Stimulated activated naive CD4-positive, alpha-beta T cell (primary cell): ENCODE results near the gene MBD3L2B.
A peak's percentile ranks its signal among the peaks of the same experiment; 100 is the strongest.

Source experiments
- DNase-seq, 6 experiments: peaks; one replicate each; lab custom pipeline; 2025; lab: John Stamatoyannopoulos, UW

MBD3L2B gene

GRCh38 chr19:7010722-7011593 lies 10.3 kb downstream of the MBD3L2B start:
- no peak for DNase-seq

DNA sequence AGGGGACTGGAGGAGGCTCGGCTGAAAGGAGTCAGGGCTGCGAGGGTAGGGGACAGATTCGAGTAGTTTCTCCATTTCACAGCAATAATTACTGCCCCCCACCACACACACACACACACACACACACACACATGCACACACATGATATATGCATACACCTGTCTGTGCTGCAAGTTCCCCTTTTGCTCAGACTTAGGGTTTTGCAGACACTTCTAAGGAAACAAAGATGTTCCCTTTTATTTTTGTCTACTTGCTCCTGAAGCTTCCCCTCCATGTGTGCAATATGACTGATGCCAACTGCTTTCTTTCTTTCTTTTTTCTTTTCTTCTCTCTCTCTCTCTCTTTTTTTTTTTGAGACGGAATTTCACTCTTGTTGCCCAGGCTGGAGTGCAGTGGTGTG lies 13.4 kb downstream of the MBD3L2B start:
- no peak for DNase-seq

DNA sequence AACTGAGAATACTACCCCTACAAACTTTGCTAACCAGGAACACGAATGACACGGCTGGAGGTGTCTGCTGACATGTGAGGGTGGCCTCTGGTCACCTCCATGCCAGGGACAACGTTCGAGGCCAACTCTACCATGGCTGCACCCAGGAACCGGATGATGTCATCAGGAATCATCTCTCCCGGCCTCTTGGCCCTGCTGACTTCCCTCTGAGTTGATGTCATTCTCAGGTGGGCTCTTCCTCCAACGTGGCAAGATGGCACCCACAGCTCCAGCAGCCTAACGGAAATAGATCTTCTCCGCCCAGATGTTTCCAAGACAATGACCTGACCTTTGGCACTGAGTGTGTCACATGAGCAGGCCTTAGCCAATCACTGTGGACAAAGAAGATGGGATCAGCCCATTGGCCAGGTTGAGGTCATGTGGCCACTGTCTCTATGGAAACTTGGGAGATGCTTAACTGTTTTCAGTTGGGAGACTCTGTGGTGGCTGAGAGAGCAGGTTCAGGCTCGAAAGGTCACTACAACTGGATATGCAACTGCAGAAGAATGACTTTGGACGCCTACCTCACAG lies 15.0 kb downstream of the MBD3L2B start:
- DNase-seq: no peak

DNA sequence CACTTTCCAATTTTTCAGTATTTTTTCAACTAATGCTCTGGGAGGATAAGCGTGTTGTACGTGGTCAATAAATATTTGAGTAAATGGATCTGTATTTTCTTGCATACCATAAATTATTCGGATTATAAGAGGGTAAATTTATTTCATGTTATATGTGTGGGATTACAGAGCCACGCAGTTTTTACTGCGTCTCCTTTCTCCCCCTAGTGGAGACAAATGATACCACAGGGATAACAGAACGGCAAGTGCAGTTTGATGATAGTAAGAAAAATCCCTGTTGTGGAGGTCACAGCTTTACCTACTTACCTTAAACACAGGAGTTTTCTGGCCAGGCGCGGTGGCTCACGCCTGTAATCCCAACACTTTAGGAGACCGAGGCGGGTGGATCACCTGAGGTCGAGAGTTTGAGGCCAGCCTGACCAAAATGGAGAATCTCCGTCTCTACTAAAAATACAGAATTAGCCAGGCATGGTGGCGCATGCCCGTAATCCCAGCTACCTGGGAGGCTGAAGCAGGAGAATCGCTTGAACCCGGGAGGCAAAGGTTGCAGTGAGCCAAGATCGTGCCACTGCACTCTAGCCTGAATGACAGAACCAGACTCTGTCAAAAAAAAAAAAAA lies 16.8 kb downstream of the MBD3L2B start:
- DNase-seq: peak in 2 of 6 experiments; percentile 26 to 61

- DNase-seq: no peak
Measured at GRCh38 chr19:7000816-7001215, 20.4 kb downstream of the MBD3L2B start.

DNA sequence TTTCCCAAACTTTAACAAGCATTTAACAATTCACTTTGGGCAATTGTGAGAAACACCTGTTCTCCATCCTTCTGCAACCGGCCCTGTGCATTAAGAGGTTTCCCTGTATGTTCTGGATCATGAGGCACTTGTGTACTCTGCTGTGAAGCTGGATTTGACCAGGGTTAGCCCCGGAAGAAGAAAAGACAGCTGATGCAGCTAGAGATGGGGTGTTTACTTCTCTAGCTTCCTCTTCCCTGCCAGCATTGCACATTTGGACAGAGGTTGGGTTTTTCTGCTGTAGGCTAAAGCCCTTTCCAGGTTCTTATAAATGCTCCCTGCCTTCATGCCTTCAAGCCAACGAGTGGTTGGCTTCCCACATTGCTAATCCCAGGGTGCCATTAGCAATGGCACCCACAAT lies 20.9 kb downstream of the MBD3L2B start:
- no peak for DNase-seq

GRCh38 chr19:6999933-7000332 lies 21.3 kb downstream of the MBD3L2B start:
- DNase-seq: no peak

DNA sequence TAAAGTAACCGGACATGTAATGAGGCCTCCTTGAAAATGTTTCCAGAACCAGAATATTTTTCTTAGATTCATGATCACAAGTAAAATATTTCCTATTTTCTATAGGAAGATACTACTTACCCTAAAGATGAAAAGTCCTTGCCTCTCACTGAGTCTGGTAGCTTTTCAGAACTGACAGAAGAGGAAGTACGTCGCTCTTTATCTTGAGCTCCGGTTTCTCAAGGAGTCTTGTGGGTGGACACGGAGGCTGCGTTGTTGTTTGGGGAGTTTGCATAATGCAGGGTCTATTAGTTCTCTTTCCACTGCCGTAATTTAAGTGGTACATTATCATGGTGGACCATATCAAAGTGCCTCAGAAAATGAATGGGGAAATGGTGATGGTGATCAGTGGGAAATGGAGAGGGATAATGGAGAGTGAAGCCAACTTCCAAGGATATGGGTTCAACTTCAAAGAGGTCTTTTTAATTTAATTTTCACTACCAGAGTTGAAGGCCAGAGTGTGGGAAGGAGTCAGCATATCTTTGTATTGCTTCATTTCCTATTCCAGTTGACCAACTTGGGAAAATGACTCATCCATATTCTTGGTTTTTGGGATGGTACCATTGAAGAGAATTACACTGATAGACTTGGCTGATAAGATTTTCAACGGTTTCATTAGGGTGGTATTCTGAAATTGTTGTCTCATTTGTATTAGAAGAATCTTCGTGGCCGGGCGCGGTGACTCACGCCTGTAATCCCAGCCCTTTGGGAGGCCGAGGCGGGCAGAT lies 23.4 kb downstream of the MBD3L2B start:
- DNase-seq: peak in 2 of 6 experiments; percentile 12 to 16

DNA sequence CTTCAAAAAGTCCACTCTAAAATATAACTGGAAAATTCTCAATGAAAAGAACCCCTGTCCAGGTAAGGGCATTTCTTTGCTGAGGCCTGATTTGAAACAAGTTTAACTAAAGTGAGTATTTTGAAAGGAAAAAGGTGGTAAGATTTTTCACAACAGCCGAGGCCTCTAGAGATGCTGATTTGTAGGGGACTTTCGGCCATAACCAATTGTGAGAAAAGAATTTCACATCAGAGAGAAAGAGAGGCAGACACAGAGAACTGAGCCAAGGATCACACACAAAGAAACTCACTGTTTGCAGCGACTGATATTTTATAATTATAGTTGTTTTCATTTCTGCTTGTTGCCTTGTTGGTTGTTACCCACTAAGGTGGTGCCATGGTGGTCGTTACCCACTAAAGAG lies 24.4 kb downstream of the MBD3L2B start:
- DNase-seq: no peak

DNA sequence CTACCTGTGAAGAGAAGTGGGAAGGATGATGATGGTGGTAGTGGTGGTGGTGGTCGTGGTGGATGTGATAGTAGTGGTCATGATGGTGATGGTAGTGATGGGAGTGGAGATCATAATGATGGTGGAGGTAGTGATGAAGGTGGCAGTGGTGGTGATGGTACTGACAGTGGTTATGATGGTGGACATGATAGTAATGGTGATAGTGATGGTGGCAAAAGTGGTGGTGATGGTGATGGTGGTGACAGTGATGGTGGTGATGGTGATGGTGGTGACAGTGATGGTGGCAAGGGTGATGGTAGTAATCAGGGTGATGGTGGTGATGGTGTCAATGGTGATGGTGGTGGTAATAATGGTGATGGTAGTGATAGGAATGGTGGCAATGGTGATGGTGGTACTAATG lies 26.2 kb downstream of the MBD3L2B start:
- DNase-seq: no peak

DNA sequence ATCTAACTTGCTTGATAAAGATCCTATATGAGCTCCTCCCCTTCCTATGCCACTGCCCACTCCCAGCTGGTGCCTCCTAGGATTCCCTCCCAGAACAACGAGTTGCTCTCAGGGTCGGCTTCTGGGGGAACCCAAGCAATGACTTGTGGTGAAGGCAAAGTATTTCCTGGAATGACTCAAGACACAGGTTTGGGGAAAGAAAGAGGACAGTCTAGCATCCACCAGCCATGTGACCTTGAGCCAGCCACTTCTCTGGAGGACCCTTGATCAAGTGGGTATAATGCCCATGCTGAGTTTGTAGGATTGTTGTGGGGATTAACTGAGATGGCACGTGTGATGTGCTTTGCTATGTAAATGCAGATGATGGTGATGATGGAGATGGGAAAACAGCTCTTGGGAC lies 33.0 kb downstream of the MBD3L2B start:
- DNase-seq: no peak

DNA sequence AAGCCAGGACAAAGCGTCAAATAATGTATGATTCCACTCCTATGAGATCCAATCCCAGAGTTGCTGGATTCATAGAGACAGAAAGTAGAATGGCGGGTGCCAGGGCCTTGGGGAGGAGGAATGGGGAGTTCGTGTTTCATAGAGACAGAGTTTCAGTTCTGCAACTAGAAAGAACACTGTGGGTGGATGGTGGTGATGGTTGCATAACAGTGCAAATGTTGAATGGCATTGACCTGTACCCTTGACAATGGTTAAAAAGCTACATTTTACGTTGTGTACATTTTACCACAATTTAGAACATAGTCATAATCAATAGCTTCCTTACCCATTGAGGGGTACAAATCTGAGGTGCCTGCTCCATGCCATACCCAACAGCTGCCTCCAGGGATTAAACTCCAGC lies 33.4 kb downstream of the MBD3L2B start:
- DNase-seq: no peak

DNA sequence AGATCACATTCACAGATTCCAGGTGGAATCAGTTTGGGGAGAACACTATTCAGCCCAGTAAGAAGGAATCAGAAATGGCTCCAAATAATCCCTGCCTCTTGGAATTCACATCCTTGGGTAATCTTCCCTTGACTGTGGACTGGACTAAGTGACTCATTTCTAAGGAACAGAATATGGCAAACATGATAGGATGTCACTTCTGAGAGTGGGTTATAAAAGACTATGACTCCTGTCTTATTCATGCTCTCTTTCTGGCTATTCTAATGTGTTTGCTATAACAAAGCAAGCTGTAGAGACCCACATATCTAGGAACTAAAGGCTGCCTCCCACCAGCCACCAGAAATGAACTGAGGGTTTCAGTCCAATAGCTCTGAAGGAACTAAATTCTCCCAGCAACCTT lies 37.8 kb downstream of the MBD3L2B start:
- DNase-seq: no peak

DNA sequence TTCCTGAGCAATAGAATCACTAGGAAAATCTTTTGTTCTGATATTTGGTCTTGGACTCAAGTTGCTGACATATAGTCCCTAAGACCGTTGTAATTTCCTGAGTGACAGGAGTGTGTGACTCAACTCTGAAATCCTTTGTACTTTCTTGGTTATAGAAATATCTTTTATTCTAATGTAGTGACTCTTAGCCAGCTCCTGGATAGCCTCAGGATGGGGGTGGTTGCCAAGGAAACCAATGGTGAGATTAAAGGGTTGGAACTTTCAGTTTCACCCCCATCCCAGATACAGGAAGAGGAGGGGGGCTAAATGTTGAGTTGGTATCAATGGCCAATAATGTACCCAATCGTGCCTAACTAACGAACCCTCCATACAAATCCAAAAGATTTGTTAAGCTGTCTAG lies 41.8 kb downstream of the MBD3L2B start:
- DNase-seq: no peak

DNA sequence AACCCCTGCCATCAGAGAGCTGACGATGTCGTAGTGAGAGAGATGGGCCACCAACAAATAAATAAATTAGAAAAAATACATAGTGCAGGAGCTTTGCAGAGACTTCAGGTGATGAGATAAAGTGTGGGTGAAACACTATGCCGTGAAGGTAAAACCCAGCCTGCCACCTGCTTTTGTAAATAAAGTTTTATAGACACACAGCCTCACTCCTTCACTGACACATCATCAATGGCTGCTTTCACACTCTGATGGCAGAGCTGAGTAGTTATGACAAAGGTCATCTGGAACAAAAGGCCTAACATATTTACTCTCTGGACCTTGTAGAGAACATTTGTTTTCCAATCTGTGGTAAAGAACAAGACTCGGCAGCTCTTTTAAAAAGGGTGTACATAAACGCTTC lies 45.0 kb downstream of the MBD3L2B start:
- DNase-seq: no peak

- no peak for DNase-seq
Measured at GRCh38 chr19:6971366-6971765, 49.9 kb downstream of the MBD3L2B start.

GRCh38 chr19:6970443-6970842 lies 50.8 kb downstream of the MBD3L2B start:
- no peak for DNase-seq

- no peak for DNase-seq
Measured at GRCh38 chr19:6970021-6970420, 51.2 kb downstream of the MBD3L2B start.

- no peak for DNase-seq
Measured at GRCh38 chr19:6969490-6969889, 51.7 kb downstream of the MBD3L2B start.
